HepG2 (cell line): ENCODE data around the gene TRAPPC3. TPM values are rescaled to one million over a fixed set of nuclear protein-coding genes. Genes with fewer than 3 reads are reported as not detected.

Source experiments
- ATAC-seq: fragments of 200-7000 bp; cut with Tn5 transposase; 3 replicates; pipeline ENCODE4 v1.9.1; 2020; ENCODE audit warnings: mild to moderate bottlenecking, moderate library complexity
- BruUV-seq: library from RNA; stranded (reverse); fragments of 400-500 nt; replicated peaks from 2 replicates; lab custom pipeline; 2021; lab: Mats Ljungman, UMichigan
- CTCF ChIA-PET: fragments of 300-600 bp; formaldehyde crosslinking; extraction: SDS; loops from one replicate; lab custom pipeline; 2021; ENCODE audit warnings: low total read pairs, inconsistent platforms, low intra/inter-chr PET ratio; lab: Yijun Ruan, JAX
- POLR2A ChIA-PET: fragments of 350-600 bp; sonication (Branson Sonifier 250); formaldehyde crosslinking; loops from one replicate; lab custom pipeline; 2020; ENCODE audit warnings: antibody characterized with exemption, inconsistent platforms; lab: Yijun Ruan, JAX
- DNase-seq: peaks from one replicate; pipeline ENCODE4 v3.0.0-alpha.2; 2015; ENCODE audit warnings: low spot score
- FAIRE-seq: peaks from 3 replicates; lab custom pipeline; 2011; peaks lifted over from hg19 to GRCh38; lab: Jason Lieb, UNC
- H2AFZ ChIP-seq: one replicate; pipeline ENCODE4 v1.6.1; 2011; ENCODE audit warnings: low read length, inconsistent platforms
- H3K27ac ChIP-seq: fragments of 300-600 bp; 3 replicates; pipeline ENCODE4 v1.8.0; 2011; ENCODE audit warnings: mixed run types, mild to moderate bottlenecking, mixed read lengths, low read length, inconsistent platforms; ENCODE audit not compliant: insufficient read depth; ENCODE audit errors: extremely low read length
- H3K27me3 ChIP-seq, 2 experiments: fragments of 200-600 bp in 1 of 2; 2 replicates in 1 of 2; 3 replicates in 1 of 2; pipeline versions ENCODE4 v1.6.0 to v1.8.0; 2011; ENCODE audit warnings: low read length in 2 of 2, mild to moderate bottlenecking in 2 of 2, moderate library complexity in 2 of 2, inconsistent platforms in 1 of 2; ENCODE audit not compliant: insufficient read depth in 2 of 2, control insufficient read depth in 1 of 2
- H3K36me3 ChIP-seq, 2 experiments: fragments of 200-600 bp in 1 of 2; replicated peaks in 1 of 2; 2 replicates in 1 of 2; 3 replicates in 1 of 2; pipeline versions ENCODE4 v1.5.1 to v1.8.0; 2011; ENCODE audit warnings: low read length in 2 of 2, inconsistent platforms in 1 of 2; ENCODE audit not compliant: insufficient read depth in 2 of 2, control insufficient read depth in 1 of 2
- H3K4me1 ChIP-seq: 2 replicates; pipeline ENCODE4 v1.5.1; 2012; ENCODE audit warnings: low read length, inconsistent platforms; ENCODE audit not compliant: insufficient read depth
- H3K4me2 ChIP-seq: 2 replicates; pipeline ENCODE4 v1.6.0; 2011; ENCODE audit warnings: low read depth, low read length, inconsistent platforms
- H3K4me3 ChIP-seq, 3 experiments: fragments of 200-600 bp in 1 of 3; sonication (generic), shearing (Covaris generic) in 1 of 3; replicated peaks in 1 of 3; 2 replicates each; pipeline ENCODE4 v1.5.1; 2011 to 2016; ENCODE audit warnings: low read length in 3 of 3, inconsistent platforms in 2 of 3, low read depth in 2 of 3, mild to moderate bottlenecking in 2 of 3, control low read depth in 1 of 3, mixed read lengths in 1 of 3; ENCODE audit not compliant: insufficient read depth in 1 of 3
- H3K79me2 ChIP-seq: one replicate; pipeline ENCODE4 v1.6.1; 2011; ENCODE audit warnings: low read length, inconsistent platforms; ENCODE audit not compliant: insufficient read depth
- H3K9ac ChIP-seq: 2 replicates; pipeline ENCODE4 v1.6.0; 2011; ENCODE audit warnings: mild to moderate bottlenecking, low read depth, low read length, inconsistent platforms; ENCODE audit not compliant: insufficient read depth
- H3K9me3 ChIP-seq: 2 replicates; pipeline ENCODE4 v1.5.1; 2012; ENCODE audit warnings: mild to moderate bottlenecking, low read length
- H4K20me1 ChIP-seq: 2 replicates; pipeline ENCODE4 v1.6.0; 2011; ENCODE audit warnings: inconsistent platforms, mild to moderate bottlenecking, low read length, moderate library complexity; ENCODE audit not compliant: insufficient read depth
- ATF6 ChIP-seq: sonication (generic); formaldehyde crosslinking; conservative IDR thresholded peaks from 2 replicates; pipeline ENCODE4 v1.4.0; 2020; ENCODE audit warnings: missing genetic modification reagents
- GATAD2A ChIP-seq: IDR thresholded peaks from 2 replicates; pipeline ENCODE4 v1.6.1; 2016
- JUND ChIP-seq: sonication (generic); formaldehyde crosslinking; IDR thresholded peaks from 2 replicates; pipeline ENCODE4 v1.8.0; 2022; ENCODE audit warnings: mild to moderate bottlenecking, missing genetic modification reagents
- KDM3A ChIP-seq: IDR thresholded peaks from 2 replicates; pipeline ENCODE4 v1.6.1; 2018; ENCODE audit warnings: low read depth, missing compliant biosample characterization
- MTA3 ChIP-seq: sonication (generic); formaldehyde crosslinking; IDR thresholded peaks from 2 replicates; pipeline ENCODE4 v1.4.0; 2020; ENCODE audit warnings: missing genetic modification reagents
- PHF21A ChIP-seq: sonication (generic); formaldehyde crosslinking; IDR thresholded peaks from 2 replicates; pipeline ENCODE4 v1.5.0; 2020; ENCODE audit warnings: mild to moderate bottlenecking, missing genetic modification reagents
- POGZ ChIP-seq: sonication (generic); formaldehyde crosslinking; IDR thresholded peaks from 2 replicates; pipeline ENCODE4 v1.4.0; 2020; ENCODE audit warnings: mild to moderate bottlenecking, missing genetic modification reagents
- SP4 ChIP-seq: sonication (generic); formaldehyde crosslinking; IDR thresholded peaks from 2 replicates; pipeline ENCODE4 v1.8.1; 2023; ENCODE audit warnings: mild to moderate bottlenecking, missing genetic modification reagents
- TEF ChIP-seq: sonication (generic); formaldehyde crosslinking; IDR thresholded peaks from 2 replicates; pipeline ENCODE4 v1.5.0; 2020; ENCODE audit warnings: missing genetic modification reagents
- TIGD3 ChIP-seq: sonication (generic); formaldehyde crosslinking; IDR thresholded peaks from 2 replicates; pipeline ENCODE4 v1.5.1; 2020; ENCODE audit warnings: mild to moderate bottlenecking, missing genetic modification reagents, borderline replicate concordance
- ZBTB20 ChIP-seq: sonication (generic); formaldehyde crosslinking; IDR thresholded peaks from 2 replicates; pipeline ENCODE4 v1.8.1; 2023; ENCODE audit warnings: missing genetic modification reagents, low read depth, mild to moderate bottlenecking, borderline replicate concordance
- ZBTB26 ChIP-seq: IDR thresholded peaks from 2 replicates; pipeline ENCODE4 v1.6.1; 2016; ENCODE audit warnings: missing compliant biosample characterization, missing genetic modification reagents, borderline replicate concordance
- ZBTB42 ChIP-seq: sonication (generic); formaldehyde crosslinking; IDR thresholded peaks from 2 replicates; pipeline ENCODE4 v1.5.0; 2020; ENCODE audit warnings: mild to moderate bottlenecking, missing genetic modification reagents
- ZFYVE20 ChIP-seq: sonication (generic); formaldehyde crosslinking; IDR thresholded peaks from 2 replicates; pipeline ENCODE4 v1.8.0; 2023; ENCODE audit warnings: low read depth, mild to moderate bottlenecking, moderate library complexity, missing genetic modification reagents, borderline replicate concordance
- ZNF614 ChIP-seq: IDR thresholded peaks from 2 replicates; pipeline ENCODE4 v1.6.1; 2018; ENCODE audit warnings: missing biosample characterization, missing genetic modification reagents, inconsistent platforms, borderline replicate concordance
- ZNF678 ChIP-seq: sonication (generic); formaldehyde crosslinking; IDR thresholded peaks from 2 replicates; pipeline ENCODE4 v1.4.0; 2020; ENCODE audit warnings: mild to moderate bottlenecking, missing genetic modification reagents
- ZNF713 ChIP-seq: sonication (generic); formaldehyde crosslinking; IDR thresholded peaks from 2 replicates; pipeline ENCODE4 v1.4.0; 2020; ENCODE audit warnings: mild to moderate bottlenecking, missing genetic modification reagents
- ZNF891 ChIP-seq: sonication (generic); formaldehyde crosslinking; IDR thresholded peaks from 2 replicates; pipeline ENCODE4 v1.5.0; 2020; ENCODE audit warnings: mild to moderate bottlenecking, missing genetic modification reagents
- WGBS: methylation state at CpG from one replicate; pipeline ENCODE4 v1.1.6; 2017; ENCODE audit warnings: low lambda C conversion rate; 5-methylcytosine and 5-hydroxymethylcytosine counted together
- in situ Hi-C: cut with HindIII; loops from 2 replicates; pipeline ENCODE4 v1.10.0; 2017; ENCODE audit warnings: low pct_unique_long_range_greater_than_20kb; ENCODE audit not compliant: extremely low pct_ligation_motif_present
- intact Hi-C: fragments of 100-400 bp; cut with micrococcal nuclease; formaldehyde crosslinking; loops from one replicate; pipeline ENCODE4 v1.10.0; 2022; ENCODE audit not compliant: unreplicated experiment
- polyA plus RNA-seq, 8 experiments: library from polyadenylated mRNA; depleted of rRNA in 3 of 8; stranded (reverse) in 7 of 8; unstranded in 1 of 8; fragments of >200 nt; fragmentation: Illumina TruSeq in 4 of 8; extraction: Trizol in 4 of 8; gene quantifications; 2 replicates each; pipeline versions ENCODE4 v1.2.1 to v1.2.3, GENCODE V29; 2011 to 2016; ENCODE audit warnings: low read depth in 4 of 8, missing spikeins in 1 of 8, mixed read lengths in 1 of 8; ENCODE audit not compliant: insufficient read depth in 1 of 8
- total RNA-seq, 5 experiments: library from RNA; depleted of rRNA; stranded (reverse); fragments of >200 nt; fragmentation: Illumina TruSeq; extraction: Trizol; gene quantifications; 2 replicates each; pipeline ENCODE4 v1.2.3, GENCODE V29; 2016; ENCODE audit warnings: low read depth in 1 of 5

Gene TRAPPC3
- total and polyA plus RNA-seq, 2 of the 13 experiments (the other 11 are each of a cell fraction or from before 2014, with no cell fraction given): 53.7 to 62.4 TPM

- no peak for TF ChIP-seq ZNF614
- TF ChIP-seq TEF: no peak
- no peak for TF ChIP-seq ZNF891 (CRISPR knock-in tag)
- no peak for TF ChIP-seq ZBTB42 (CRISPR knock-in tag)
- TF ChIP-seq ZBTB20 (CRISPR knock-in tag): no peak
- no peak for TF ChIP-seq ZNF678 (CRISPR knock-in tag)
- TF ChIP-seq JUND: no peak
- TF ChIP-seq MTA3 (CRISPR knock-in tag): no peak
These were observed 29.4 kb upstream of the TRAPPC3 start (continued) for GRCh38 chr1:36178471-36179219.

- BruUV-seq: no TSS peak
- Histone ChIP-seq H3K9ac (no peak overlapping the region), H3K36me3 (peaks cover 10 to 37% of the 10 kb centered on the region in 2 experiments; a peak in 4 of 5 replicates), H3K4me2 (no peak overlapping the region), H3K4me3 (no peak overlapping the region), H3K4me1 (no peaks in the 10 kb centered on the region), H3K9me3 (no peaks in the 10 kb centered on the region), H4K20me1 (no peaks in the 10 kb centered on the region), H3K79me2 (no peaks in the 10 kb centered on the region), H3K27me3 (no peaks in the 10 kb centered on the region), H2AFZ (no peak overlapping the region), H3K27ac (no peak overlapping the region)
- no peak for FAIRE-seq
- in situ Hi-C loops (no loop called here), intact Hi-C loops (no loop called here)
- ChIA-PET CTCF (no interaction called here), POLR2A (no interaction called here)
- WGBS: 93% methylated on average over 27 of the region's 33 CpGs
- no peak for DNase-seq
- ATAC-seq: no peak
- no peak for TF ChIP-seq TIGD3 (CRISPR knock-in tag)
- TF ChIP-seq KDM3A: no peak
- TF ChIP-seq POGZ (CRISPR knock-in tag): no peak
- no peak for TF ChIP-seq SP4 (CRISPR knock-in tag)
- no peak for TF ChIP-seq GATAD2A (CRISPR knock-in tag)
- no peak for TF ChIP-seq ZBTB26 (CRISPR knock-in tag)
- no peak for TF ChIP-seq ZNF713 (CRISPR knock-in tag)
- no peak for TF ChIP-seq PHF21A (CRISPR knock-in tag)
- no peak for TF ChIP-seq ATF6 (CRISPR knock-in tag)
- TF ChIP-seq ZFYVE20 (CRISPR knock-in tag): no peak
These were observed 28.5 kb upstream of the TRAPPC3 start for GRCh38 chr1:36177589-36178431.
